A673 (cell line): ENCODE data around the gene CTNNA3. TPM values are rescaled to one million over a fixed set of nuclear protein-coding genes. Genes with fewer than 3 reads are reported as not detected.

Source experiments
- BruUV-seq: library from RNA; stranded (reverse); fragments of 400-500 nt; replicated peaks from 2 replicates; lab custom pipeline; 2021; lab: Mats Ljungman, UMichigan
- CTCF ChIA-PET: fragments of 300-600 bp; sonication (Branson Sonifier 250); formaldehyde crosslinking; loops from one replicate; lab custom pipeline; 2022; ENCODE audit warnings: antibody characterized with exemption; lab: Charles Lee
- POLR2A ChIA-PET: fragments of 300-600 bp; sonication (Branson Sonifier 250); formaldehyde crosslinking; loops from one replicate; lab custom pipeline; 2022; ENCODE audit warnings: antibody characterized with exemption; ENCODE audit not compliant: low non-redundant PET; lab: Charles Lee
- DNase-seq: peaks from one replicate; pipeline ENCODE4 v3.0.0-alpha.2; 2015; ENCODE audit warnings: low spot score
- H3K27ac ChIP-seq: fragments of 200-600 bp; sonication (generic); 2 replicates; pipeline ENCODE4 v1.5.1; 2016; ENCODE audit warnings: mixed run types, low read depth, mild to moderate bottlenecking, mixed read lengths, antibody characterized with exemption, low read length; ENCODE audit not compliant: poor library complexity, severe bottlenecking
- H3K27me3 ChIP-seq: fragments of 200-600 bp; sonication (generic); replicated peaks from 2 replicates; pipeline ENCODE4 v1.6.1; 2017; ENCODE audit warnings: mixed run types, low read depth, mild to moderate bottlenecking, mixed read lengths, antibody characterized with exemption, low read length; ENCODE audit not compliant: insufficient read depth, poor library complexity
- H3K36me3 ChIP-seq: fragments of 200-600 bp; sonication (generic); 2 replicates; pipeline ENCODE4 v1.6.1; 2016; ENCODE audit warnings: mixed run types, mild to moderate bottlenecking, mixed read lengths, antibody characterized with exemption, low read length; ENCODE audit not compliant: insufficient read depth, poor library complexity, severe bottlenecking
- H3K4me1 ChIP-seq: fragments of 200-600 bp; sonication (generic); 2 replicates; pipeline ENCODE4 v1.6.1; 2017; ENCODE audit warnings: mixed run types, mild to moderate bottlenecking, mixed read lengths, antibody characterized with exemption, low read length; ENCODE audit not compliant: insufficient read depth, poor library complexity, severe bottlenecking
- H3K4me3 ChIP-seq: fragments of 200-600 bp; sonication (generic); 2 replicates; pipeline ENCODE4 v1.5.1; 2016; ENCODE audit warnings: low read depth, mixed run types, mild to moderate bottlenecking, mixed read lengths, low read length; ENCODE audit not compliant: poor library complexity, severe bottlenecking
- H3K9me3 ChIP-seq: fragments of 200-600 bp; sonication (generic); 2 replicates; pipeline ENCODE4 v1.6.1; 2016; ENCODE audit warnings: mixed run types, low read depth, mild to moderate bottlenecking, mixed read lengths, antibody characterized with exemption, low read length; ENCODE audit not compliant: poor library complexity, severe bottlenecking
- CTCF ChIP-seq: fragments of 300-800, 200-600 bp; sonication (generic); conservative IDR thresholded peaks from 2 replicates; pipeline ENCODE4 v1.5.1; 2017; ENCODE audit warnings: low read depth, mild to moderate bottlenecking, antibody characterized with exemption, low read length, moderate library complexity, mixed read lengths
- EZH2 ChIP-seq: fragments of 200-600 bp; sonication (generic); IDR thresholded peaks from 2 replicates; pipeline ENCODE4 v1.6.1; 2017; ENCODE audit warnings: borderline replicate concordance, low read depth, mild to moderate bottlenecking, mixed read lengths, antibody characterized with exemption, low read length; ENCODE audit not compliant: poor library complexity, severe bottlenecking
- intact Hi-C: fragments of 100-400 bp; cut with micrococcal nuclease; formaldehyde crosslinking; loops from one replicate; pipeline ENCODE4 v1.10.0; 2022; ENCODE audit not compliant: unreplicated experiment
- total RNA-seq: library from RNA; stranded (reverse); gene quantifications from 2 replicates; pipeline ENCODE4 v1.2.3, GENCODE V29; 2021

CTNNA3 gene
- total RNA-seq, 1 experiment from 2014 or later, result not detected

DNA sequence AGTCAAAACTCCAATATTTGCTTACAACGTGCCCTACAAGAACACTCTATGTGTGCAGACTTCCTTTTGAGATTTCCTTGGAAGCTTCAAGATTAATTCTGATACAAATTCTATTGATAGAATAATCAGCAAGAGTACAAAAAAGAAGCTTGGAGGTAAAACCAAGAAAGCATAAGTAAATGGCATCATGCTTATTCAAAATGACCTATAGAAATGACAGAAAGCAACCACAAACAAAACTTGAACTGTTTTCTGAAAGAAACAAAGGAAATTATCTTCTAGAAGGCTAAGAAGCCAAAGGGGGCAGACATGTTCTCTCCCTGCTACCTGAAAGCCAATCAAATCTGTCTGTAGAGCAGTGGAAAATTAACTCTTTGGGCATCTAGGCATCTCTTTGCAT is 73.0 kb downstream of the CTNNA3 start:
- BruUV-seq, result no TSS peak
- H3K27ac ChIP-seq, result no peak overlapping the region
- CTCF ChIA-PET, result no interaction called here
- no peaks in the 10 kb centered on the region for H3K9me3 ChIP-seq
- peaks cover 33% of the 10 kb centered on the region for H3K27me3 ChIP-seq
- no peak for DNase-seq
- no peaks in the 10 kb centered on the region for H3K36me3 ChIP-seq
- POLR2A ChIA-PET, result no interaction called here
- peaks cover 8% of the 10 kb centered on the region for H3K4me1 ChIP-seq
- H3K4me3 ChIP-seq, result no peak overlapping the region
- intact Hi-C loops, result no loop called here
- TF ChIP-seq EZH2 (no peak), CTCF (no peak)

GRCh38 chr10:67622511-67622910 is 73.5 kb downstream of the CTNNA3 start:
- ChIA-PET POLR2A (no interaction called here), CTCF (no interaction called here)
- BruUV-seq, result no TSS peak
- no peak overlapping the region for H3K27ac ChIP-seq
- peaks cover 8% of the 10 kb centered on the region for H3K4me1 ChIP-seq
- peaks cover 36% of the 10 kb centered on the region for H3K27me3 ChIP-seq
- no peaks in the 10 kb centered on the region for H3K36me3 ChIP-seq
- H3K4me3 ChIP-seq, result no peak overlapping the region
- TF ChIP-seq CTCF (no peak), EZH2 (no peak)
- DNase-seq, result peak; percentile 75
- no peaks in the 10 kb centered on the region for H3K9me3 ChIP-seq
- intact Hi-C loops, result no loop called here

DNA sequence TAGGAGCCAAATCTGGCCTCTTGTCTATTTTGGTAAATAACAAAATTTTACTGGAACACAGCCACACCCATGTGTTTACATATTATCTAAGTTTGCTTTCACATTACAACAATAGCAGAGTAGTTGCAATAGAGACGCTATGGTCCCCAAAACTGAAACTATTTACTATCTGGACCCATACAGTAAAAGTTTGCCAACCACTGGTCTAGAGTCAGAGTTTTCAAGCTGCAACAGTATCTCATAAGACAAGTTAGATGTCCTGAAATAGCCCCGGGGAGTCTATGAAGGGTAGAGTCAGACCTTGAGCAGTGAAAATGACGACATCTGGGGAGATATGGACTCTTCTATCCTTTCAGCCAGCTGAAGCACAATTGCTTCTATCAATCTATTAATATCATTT is 74.2 kb downstream of the CTNNA3 start:
- no peaks in the 10 kb centered on the region for H3K9me3 ChIP-seq
- peaks cover 8% of the 10 kb centered on the region for H3K4me1 ChIP-seq
- TF ChIP-seq EZH2 (no peak), CTCF (no peak)
- peaks cover 33% of the 10 kb centered on the region for H3K27me3 ChIP-seq
- ChIA-PET POLR2A (no interaction called here), CTCF (no interaction called here)
- DNase-seq, result no peak
- H3K36me3 ChIP-seq, result no peaks in the 10 kb centered on the region
- no peak overlapping the region for H3K4me3 ChIP-seq
- H3K27ac ChIP-seq, result no peak overlapping the region
- no TSS peak for BruUV-seq
- intact Hi-C loops, result no loop called here
